B cell (primary cell): Measurements from ENCODE around the gene ARL2.

Source experiments
- CTCF ChIP-seq: fragments of 200-600 bp; IDR thresholded peaks from one replicate; pipeline ENCODE4 v1.8.0; 2022; ENCODE audit warnings: antibody characterized with exemption, mild to moderate bottlenecking
- EZH2 ChIP-seq: IDR thresholded peaks from 2 replicates; pipeline ENCODE4 v1.6.1; 2012; ENCODE audit warnings: borderline replicate concordance, low read depth, mild to moderate bottlenecking, moderate library complexity, low read length; ENCODE audit not compliant: insufficient read depth, poor library complexity, severe bottlenecking

- TF ChIP-seq EZH2 = no peak
- no peak for TF ChIP-seq CTCF
Observed at GRCh38 chr11:65013130-65013887, 651 bp upstream of the ARL2 start.
